GM23338 (cell line): Measurements from ENCODE around the gene CEP170B. TPM values are rescaled to one million over a fixed set of nuclear protein-coding genes. Genes with fewer than 3 reads are reported as not detected.

Source experiments
- ATAC-seq: fragments of 200-7000 bp; cut with Tn5 transposase; 3 replicates; pipeline ENCODE4 v1.9.1; 2020
- DNase-seq: peaks from one replicate; pipeline ENCODE4 v3.0.0-alpha.2; 2015; ENCODE audit warnings: low spot score
- H2AFZ ChIP-seq: fragments of 200-600 bp; sonication (generic); 2 replicates; pipeline ENCODE4 v1.8.0; 2016; ENCODE audit warnings: antibody characterized with exemption, mild to moderate bottlenecking, moderate library complexity
- H3F3A ChIP-seq: fragments of 200-600 bp; sonication (generic); replicated peaks from 2 replicates; pipeline ENCODE4 v1.8.0; 2017; ENCODE audit warnings: antibody characterized with exemption, mixed run types, low read depth
- H3K27ac ChIP-seq: fragments of 200-600 bp; sonication (generic); 2 replicates; pipeline ENCODE4 v1.6.1; 2016; ENCODE audit warnings: low read depth
- H3K27me3 ChIP-seq: fragments of 200-600 bp; sonication (generic); 2 replicates; pipeline ENCODE4 v1.8.0; 2016; ENCODE audit warnings: mild to moderate bottlenecking, mixed run types, moderate library complexity; ENCODE audit not compliant: insufficient read depth
- H3K36me3 ChIP-seq: fragments of 200-600 bp; sonication (generic); 2 replicates; pipeline ENCODE4 v1.8.0; 2016; ENCODE audit warnings: mild to moderate bottlenecking; ENCODE audit not compliant: insufficient read depth
- H3K4me1 ChIP-seq: fragments of 200-600 bp; sonication (generic); 2 replicates; pipeline ENCODE4 v1.8.0; 2016; ENCODE audit warnings: mild to moderate bottlenecking, moderate library complexity; ENCODE audit not compliant: insufficient read depth
- H3K4me2 ChIP-seq: fragments of 200-600 bp; sonication (generic); 2 replicates; pipeline ENCODE4 v1.7.1; 2017; ENCODE audit warnings: mixed run types
- H3K4me3 ChIP-seq: fragments of 200-600 bp; sonication (generic); 2 replicates; pipeline ENCODE4 v1.6.1; 2016; ENCODE audit warnings: mixed run types
- H3K79me2 ChIP-seq: fragments of 200-600 bp; sonication (generic); replicated peaks from 2 replicates; pipeline ENCODE4 v1.8.0; 2017; ENCODE audit warnings: mild to moderate bottlenecking; ENCODE audit not compliant: insufficient read depth
- H3K9me2 ChIP-seq: fragments of 200-600 bp; sonication (generic); 2 replicates; pipeline ENCODE4 v1.8.0; 2017; ENCODE audit not compliant: insufficient read depth
- H4K20me1 ChIP-seq: fragments of 200-600 bp; sonication (generic); replicated peaks from 2 replicates; pipeline ENCODE4 v1.8.0; 2017; ENCODE audit warnings: mild to moderate bottlenecking; ENCODE audit not compliant: insufficient read depth
- H3K27ac Mint-ChIP-seq: 2 replicates; pipeline ENCODE4 v1.8.0; 2020; ENCODE audit warnings: inconsistent platforms, mild to moderate bottlenecking, moderate library complexity, mixed read lengths
- H3K27me3 Mint-ChIP-seq: 3 replicates; pipeline ENCODE4 v1.8.0; 2022; ENCODE audit warnings: low read depth, mild to moderate bottlenecking, moderate library complexity, mixed read lengths, inconsistent platforms; ENCODE audit not compliant: insufficient read depth, poor library complexity
- H3K36me3 Mint-ChIP-seq: 3 replicates; pipeline ENCODE4 v1.8.0; 2021; ENCODE audit warnings: low read depth, mild to moderate bottlenecking, inconsistent platforms, moderate library complexity, mixed read lengths
- H3K4me1 Mint-ChIP-seq: 3 replicates; pipeline ENCODE4 v1.8.0; 2020; ENCODE audit warnings: mild to moderate bottlenecking, inconsistent platforms, mixed read lengths
- H3K4me3 Mint-ChIP-seq: 3 replicates; pipeline ENCODE4 v1.8.0; 2021; ENCODE audit warnings: moderate library complexity, mild to moderate bottlenecking, inconsistent platforms, mixed read lengths
- H3K9me3 Mint-ChIP-seq: 3 replicates; pipeline ENCODE4 v1.8.0; 2020; ENCODE audit warnings: moderate library complexity, mild to moderate bottlenecking, inconsistent platforms, mixed read lengths
- CREB1 ChIP-seq: fragments of 250-450 bp; sonication (Bioruptor Pico); IDR thresholded peaks from 2 replicates; pipeline ENCODE4 v1.5.0; 2020; ENCODE audit warnings: low read depth, mild to moderate bottlenecking, moderate library complexity
- EZH2phosphoT487 ChIP-seq: fragments of 200-600 bp; sonication (generic); IDR thresholded peaks from one replicate; pipeline ENCODE4 v1.8.1; 2018; ENCODE audit warnings: antibody characterized with exemption; ENCODE audit not compliant: unreplicated experiment
- JUNB ChIP-seq: IDR thresholded peaks from one replicate; pipeline ENCODE4 v1.6.1; 2016; ENCODE audit warnings: antibody characterized with exemption; ENCODE audit not compliant: unreplicated experiment
- NANOG ChIP-seq: IDR thresholded peaks from 2 replicates; pipeline ENCODE4 v1.6.1; 2016; ENCODE audit warnings: antibody characterized with exemption, borderline replicate concordance
- STAT1 ChIP-seq: IDR thresholded peaks from one replicate; pipeline ENCODE4 v1.6.1; 2016; ENCODE audit warnings: antibody characterized with exemption; ENCODE audit not compliant: unreplicated experiment
- polyA plus RNA-seq: library from polyadenylated mRNA; unstranded; fragments of >200 nt; fragmentation: Nextera tagmentation; extraction: Ambion mirVana; gene quantifications from 2 replicates; pipeline ENCODE4 v1.2.1, GENCODE V29; 2016
- total RNA-seq: library from RNA; depleted of rRNA; stranded (reverse); fragments of >200 nt; shearing (Covaris generic); gene quantifications from 2 replicates; pipeline ENCODE4 v1.2.3, GENCODE V29; 2014
- TF ChIP-seq, protein P1 (sequence below): fragments of 250-450 bp; sonication (Bioruptor Pico); IDR thresholded peaks from 2 replicates; pipeline ENCODE4 v1.5.0; 2020; ENCODE audit warnings: mild to moderate bottlenecking, moderate library complexity
- TF ChIP-seq, protein P2 (sequence below): IDR thresholded peaks from one replicate; pipeline ENCODE4 v1.6.1; 2018; ENCODE audit warnings: antibody characterized with exemption; ENCODE audit not compliant: unreplicated experiment
- TF ChIP-seq, protein P3 (sequence below), 2 experiments: fragments of 200-600 bp in 1 of 2; sonication (generic) in 1 of 2; conservative IDR thresholded peaks; 2 replicates each; pipeline versions ENCODE4 v1.5.1 to v1.6.1; 2016 to 2017; ENCODE audit warnings: antibody characterized with exemption in 2 of 2, low read depth in 2 of 2, mild to moderate bottlenecking in 2 of 2, moderate library complexity in 1 of 2

Gene CEP170B
- total and polyA plus RNA-seq, 2 experiments from 2014 or later: 4.6 to 37.1 TPM

DNA sequence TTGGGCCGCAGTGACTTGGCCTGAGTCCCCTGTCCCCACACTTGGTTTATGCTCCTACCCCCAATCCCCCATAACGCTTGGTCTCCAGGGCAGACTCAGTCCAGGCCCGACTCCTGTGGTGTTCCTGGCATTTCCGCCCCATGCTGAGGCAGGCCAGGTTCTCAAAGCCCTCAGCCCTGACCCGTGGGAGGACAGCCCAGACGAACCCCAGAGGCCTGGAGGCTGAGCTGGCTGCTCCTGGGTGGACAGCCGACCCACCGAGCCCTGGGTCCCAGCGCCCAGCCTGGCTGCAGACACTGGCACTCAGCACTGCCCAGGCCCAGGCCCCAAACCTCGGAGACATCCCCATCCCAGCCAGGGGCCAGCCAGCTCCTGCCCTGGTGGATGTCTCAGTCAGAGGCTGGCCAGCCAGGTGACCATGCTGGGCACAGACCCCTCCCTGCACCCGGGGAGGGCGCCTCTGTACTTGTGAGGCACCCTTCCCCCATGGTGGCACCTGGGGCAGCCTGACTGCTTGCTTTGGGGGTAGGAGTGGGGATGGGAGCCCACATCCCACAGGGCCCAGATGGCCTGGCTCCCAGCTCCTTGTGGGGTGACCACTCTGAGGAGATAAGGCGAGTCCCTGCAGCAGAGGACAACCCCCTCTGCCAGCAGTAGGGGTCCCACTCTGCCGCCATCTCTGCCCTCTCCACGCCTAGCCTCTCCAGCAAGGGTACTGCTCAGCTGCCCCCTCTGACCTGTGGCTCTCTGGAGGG is 61.0 kb downstream of the CEP170B start:
- no peak for ATAC-seq
- Mint-ChIP-seq H3K4me3 (no peak overlapping the region), H3K27ac (no peak overlapping the region), H3K9me3 (no peaks in the 10 kb centered on the region), H3K36me3 (no peaks in the 10 kb centered on the region), H3K27me3 (peaks cover 15% of the 10 kb centered on the region), H3K4me1 (peaks cover 2% of the 10 kb centered on the region; the same call in 1 of the 3 replicates)
- Histone ChIP-seq H3K4me2 (no peak overlapping the region), H3K4me3 (no peak overlapping the region), H3K9me2 (no peaks in the 10 kb centered on the region), H3K27ac (no peak overlapping the region), H3K27me3 (peaks cover 15% of the 10 kb centered on the region), H3F3A (no peaks in the 10 kb centered on the region), H3K36me3 (no peaks in the 10 kb centered on the region), H4K20me1 (no peaks in the 10 kb centered on the region), H3K79me2 (no peaks in the 10 kb centered on the region), H3K4me1 (no peaks in the 10 kb centered on the region), H2AFZ (no peak overlapping the region)
- no peak for DNase-seq
- no peak for TF ChIP-seq NANOG
- TF ChIP-seq, protein P1, sequence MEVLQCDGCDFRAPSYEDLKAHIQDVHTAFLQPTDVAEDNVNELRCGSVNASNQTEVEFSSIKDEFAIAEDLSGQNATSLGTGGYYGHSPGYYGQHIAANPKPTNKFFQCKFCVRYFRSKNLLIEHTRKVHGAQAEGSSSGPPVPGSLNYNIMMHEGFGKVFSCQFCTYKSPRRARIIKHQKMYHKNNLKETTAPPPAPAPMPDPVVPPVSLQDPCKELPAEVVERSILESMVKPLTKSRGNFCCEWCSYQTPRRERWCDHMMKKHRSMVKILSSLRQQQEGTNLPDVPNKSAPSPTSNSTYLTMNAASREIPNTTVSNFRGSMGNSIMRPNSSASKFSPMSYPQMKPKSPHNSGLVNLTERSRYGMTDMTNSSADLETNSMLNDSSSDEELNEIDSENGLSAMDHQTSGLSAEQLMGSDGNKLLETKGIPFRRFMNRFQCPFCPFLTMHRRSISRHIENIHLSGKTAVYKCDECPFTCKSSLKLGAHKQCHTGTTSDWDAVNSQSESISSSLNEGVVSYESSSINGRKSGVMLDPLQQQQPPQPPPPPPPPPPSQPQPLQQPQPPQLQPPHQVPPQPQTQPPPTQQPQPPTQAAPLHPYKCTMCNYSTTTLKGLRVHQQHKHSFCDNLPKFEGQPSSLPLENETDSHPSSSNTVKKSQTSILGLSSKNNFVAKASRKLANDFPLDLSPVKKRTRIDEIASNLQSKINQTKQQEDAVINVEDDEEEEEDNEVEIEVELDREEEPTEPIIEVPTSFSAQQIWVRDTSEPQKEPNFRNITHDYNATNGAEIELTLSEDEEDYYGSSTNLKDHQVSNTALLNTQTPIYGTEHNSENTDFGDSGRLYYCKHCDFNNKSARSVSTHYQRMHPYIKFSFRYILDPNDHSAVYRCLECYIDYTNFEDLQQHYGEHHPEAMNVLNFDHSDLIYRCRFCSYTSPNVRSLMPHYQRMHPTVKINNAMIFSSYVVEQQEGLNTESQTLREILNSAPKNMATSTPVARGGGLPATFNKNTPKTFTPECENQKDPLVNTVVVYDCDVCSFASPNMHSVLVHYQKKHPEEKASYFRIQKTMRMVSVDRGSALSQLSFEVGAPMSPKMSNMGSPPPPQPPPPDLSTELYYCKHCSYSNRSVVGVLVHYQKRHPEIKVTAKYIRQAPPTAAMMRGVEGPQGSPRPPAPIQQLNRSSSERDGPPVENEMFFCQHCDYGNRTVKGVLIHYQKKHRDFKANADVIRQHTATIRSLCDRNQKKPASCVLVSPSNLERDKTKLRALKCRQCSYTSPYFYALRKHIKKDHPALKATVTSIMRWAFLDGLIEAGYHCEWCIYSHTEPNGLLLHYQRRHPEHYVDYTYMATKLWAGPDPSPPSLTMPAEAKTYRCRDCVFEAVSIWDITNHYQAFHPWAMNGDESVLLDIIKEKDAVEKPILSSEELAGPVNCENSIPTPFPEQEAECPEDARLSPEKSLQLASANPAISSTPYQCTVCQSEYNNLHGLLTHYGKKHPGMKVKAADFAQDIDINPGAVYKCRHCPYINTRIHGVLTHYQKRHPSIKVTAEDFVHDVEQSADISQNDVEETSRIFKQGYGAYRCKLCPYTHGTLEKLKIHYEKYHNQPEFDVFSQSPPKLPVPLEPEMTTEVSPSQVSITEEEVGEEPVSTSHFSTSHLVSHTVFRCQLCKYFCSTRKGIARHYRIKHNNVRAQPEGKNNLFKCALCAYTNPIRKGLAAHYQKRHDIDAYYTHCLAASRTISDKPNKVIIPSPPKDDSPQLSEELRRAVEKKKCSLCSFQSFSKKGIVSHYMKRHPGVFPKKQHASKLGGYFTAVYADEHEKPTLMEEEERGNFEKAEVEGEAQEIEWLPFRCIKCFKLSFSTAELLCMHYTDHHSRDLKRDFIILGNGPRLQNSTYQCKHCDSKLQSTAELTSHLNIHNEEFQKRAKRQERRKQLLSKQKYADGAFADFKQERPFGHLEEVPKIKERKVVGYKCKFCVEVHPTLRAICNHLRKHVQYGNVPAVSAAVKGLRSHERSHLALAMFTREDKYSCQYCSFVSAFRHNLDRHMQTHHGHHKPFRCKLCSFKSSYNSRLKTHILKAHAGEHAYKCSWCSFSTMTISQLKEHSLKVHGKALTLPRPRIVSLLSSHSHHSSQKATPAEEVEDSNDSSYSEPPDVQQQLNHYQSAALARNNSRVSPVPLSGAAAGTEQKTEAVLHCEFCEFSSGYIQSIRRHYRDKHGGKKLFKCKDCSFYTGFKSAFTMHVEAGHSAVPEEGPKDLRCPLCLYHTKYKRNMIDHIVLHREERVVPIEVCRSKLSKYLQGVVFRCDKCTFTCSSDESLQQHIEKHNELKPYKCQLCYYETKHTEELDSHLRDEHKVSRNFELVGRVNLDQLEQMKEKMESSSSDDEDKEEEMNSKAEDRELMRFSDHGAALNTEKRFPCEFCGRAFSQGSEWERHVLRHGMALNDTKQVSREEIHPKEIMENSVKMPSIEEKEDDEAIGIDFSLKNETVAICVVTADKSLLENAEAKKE (CRISPR knock-in tag): no peak
- TF ChIP-seq CREB1 (CRISPR knock-in tag): no peak
- TF ChIP-seq STAT1: no peak
- TF ChIP-seq, protein P2, sequence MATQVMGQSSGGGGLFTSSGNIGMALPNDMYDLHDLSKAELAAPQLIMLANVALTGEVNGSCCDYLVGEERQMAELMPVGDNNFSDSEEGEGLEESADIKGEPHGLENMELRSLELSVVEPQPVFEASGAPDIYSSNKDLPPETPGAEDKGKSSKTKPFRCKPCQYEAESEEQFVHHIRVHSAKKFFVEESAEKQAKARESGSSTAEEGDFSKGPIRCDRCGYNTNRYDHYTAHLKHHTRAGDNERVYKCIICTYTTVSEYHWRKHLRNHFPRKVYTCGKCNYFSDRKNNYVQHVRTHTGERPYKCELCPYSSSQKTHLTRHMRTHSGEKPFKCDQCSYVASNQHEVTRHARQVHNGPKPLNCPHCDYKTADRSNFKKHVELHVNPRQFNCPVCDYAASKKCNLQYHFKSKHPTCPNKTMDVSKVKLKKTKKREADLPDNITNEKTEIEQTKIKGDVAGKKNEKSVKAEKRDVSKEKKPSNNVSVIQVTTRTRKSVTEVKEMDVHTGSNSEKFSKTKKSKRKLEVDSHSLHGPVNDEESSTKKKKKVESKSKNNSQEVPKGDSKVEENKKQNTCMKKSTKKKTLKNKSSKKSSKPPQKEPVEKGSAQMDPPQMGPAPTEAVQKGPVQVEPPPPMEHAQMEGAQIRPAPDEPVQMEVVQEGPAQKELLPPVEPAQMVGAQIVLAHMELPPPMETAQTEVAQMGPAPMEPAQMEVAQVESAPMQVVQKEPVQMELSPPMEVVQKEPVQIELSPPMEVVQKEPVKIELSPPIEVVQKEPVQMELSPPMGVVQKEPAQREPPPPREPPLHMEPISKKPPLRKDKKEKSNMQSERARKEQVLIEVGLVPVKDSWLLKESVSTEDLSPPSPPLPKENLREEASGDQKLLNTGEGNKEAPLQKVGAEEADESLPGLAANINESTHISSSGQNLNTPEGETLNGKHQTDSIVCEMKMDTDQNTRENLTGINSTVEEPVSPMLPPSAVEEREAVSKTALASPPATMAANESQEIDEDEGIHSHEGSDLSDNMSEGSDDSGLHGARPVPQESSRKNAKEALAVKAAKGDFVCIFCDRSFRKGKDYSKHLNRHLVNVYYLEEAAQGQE: no peak
- no peak for TF ChIP-seq JUNB
- TF ChIP-seq, protein P3, sequence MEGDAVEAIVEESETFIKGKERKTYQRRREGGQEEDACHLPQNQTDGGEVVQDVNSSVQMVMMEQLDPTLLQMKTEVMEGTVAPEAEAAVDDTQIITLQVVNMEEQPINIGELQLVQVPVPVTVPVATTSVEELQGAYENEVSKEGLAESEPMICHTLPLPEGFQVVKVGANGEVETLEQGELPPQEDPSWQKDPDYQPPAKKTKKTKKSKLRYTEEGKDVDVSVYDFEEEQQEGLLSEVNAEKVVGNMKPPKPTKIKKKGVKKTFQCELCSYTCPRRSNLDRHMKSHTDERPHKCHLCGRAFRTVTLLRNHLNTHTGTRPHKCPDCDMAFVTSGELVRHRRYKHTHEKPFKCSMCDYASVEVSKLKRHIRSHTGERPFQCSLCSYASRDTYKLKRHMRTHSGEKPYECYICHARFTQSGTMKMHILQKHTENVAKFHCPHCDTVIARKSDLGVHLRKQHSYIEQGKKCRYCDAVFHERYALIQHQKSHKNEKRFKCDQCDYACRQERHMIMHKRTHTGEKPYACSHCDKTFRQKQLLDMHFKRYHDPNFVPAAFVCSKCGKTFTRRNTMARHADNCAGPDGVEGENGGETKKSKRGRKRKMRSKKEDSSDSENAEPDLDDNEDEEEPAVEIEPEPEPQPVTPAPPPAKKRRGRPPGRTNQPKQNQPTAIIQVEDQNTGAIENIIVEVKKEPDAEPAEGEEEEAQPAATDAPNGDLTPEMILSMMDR (conservative IDR thresholded peaks at IDR 0.05; ENCODE audit: low read depth in 2 of 2): no peak
- TF ChIP-seq EZH2phosphoT487: no peak
